Loucy (cell line): ENCODE measurements around the gene IWS1.

Experiments used
- CTCF ChIP-seq: fragments of 200-600 bp; sonication (generic); conservative IDR thresholded peaks from 2 replicates; pipeline ENCODE4 v1.5.1; 2014; ENCODE audit warnings: mild to moderate bottlenecking, antibody characterized with exemption, low read length
- EZH2phosphoT487 ChIP-seq: fragments of 200-600 bp; IDR thresholded peaks from 2 replicates; pipeline ENCODE4 v1.6.1; 2018; ENCODE audit warnings: antibody characterized with exemption, mild to moderate bottlenecking, moderate library complexity, borderline replicate concordance

- TF ChIP-seq CTCF, result no peak
- no peak for TF ChIP-seq EZH2phosphoT487
These were observed 20.5 kb upstream of the IWS1 start for GRCh38 chr2:127546797-127547196.
